ENCODE data around the gene SCARF1.
A peak's percentile ranks its signal among the peaks of the same experiment; 100 is the strongest.

SCARF1 gene

GRCh38 chr17:1684378-1685189 lies 39.1 kb upstream of the SCARF1 start, which contains the start of gene PRPF8:
Gene PRPF8, minus strand, starts transcription at chr17:1684867. Its CDS starts 296 bp downstream, at chr17:1684571.
- H3K4me1 ChIP-seq (ENCODE audit: control insufficient read depth, insufficient read depth, low read length): peaks cover 10% of the 10 kb centered on the region; the same call in 1 of the 2 replicates
- CTCF ChIA-PET: interaction anchor here (0.7 to 8.5 kb wide), 5 partner anchors 12 to 141 kb away, joined by 3 to 66 read pairs (median 6); no protein-coding TSS in a partner anchor
- H3K9me3 ChIP-seq (ENCODE audit: control insufficient read depth, insufficient read depth, low read depth, low read length): no peaks in the 10 kb centered on the region
- H3K36me3 ChIP-seq (ENCODE audit: control insufficient read depth in 2 of 2, insufficient read depth in 1 of 2, low read length in 2 of 2): peaks cover 41% of the 10 kb centered on the region in 2 experiments
- H3K27ac ChIP-seq (ENCODE audit: extremely low read depth, low read depth, low read length): peak within 1 kb of the TSS; percentile 94
- POLR2A ChIA-PET: interaction anchor here (0.7 to 3.4 kb wide), 17 partner anchors 9 to 354 kb away, joined by 3 to 45 read pairs (median 4); partner anchors contain the start of genes RILP and SLC43A2
- H3K4me3 ChIP-seq (ENCODE audit: low read depth, low read length): peak within 1 kb of the TSS; percentile 99
- TF ChIP-seq ZNF214 (tag by site-specific recombination; IDR thresholded peaks at IDR 0.05; ENCODE audit: borderline replicate concordance) (no peak), HOXC10 (CRISPR knock-in tag; IDR thresholded peaks at IDR 0.05) (no peak), ZNF266 (tag by site-specific recombination; IDR thresholded peaks at IDR 0.05; ENCODE audit: low read depth) (no peak), ZFHX2 (tag by site-specific recombination; conservative IDR thresholded peaks at IDR 0.05) (0 out of 2 replicates have a peak, but pooled peaks have one; percentile 16), HOXD13 (CRISPR knock-in tag; IDR thresholded peaks at IDR 0.05; ENCODE audit: borderline replicate concordance) (no peak), ZBTB17 (tag by site-specific recombination; IDR thresholded peaks at IDR 0.05) (peak; percentile 67), ZNF133 (tag by site-specific recombination; IDR thresholded peaks at IDR 0.05) (no peak), ZNF623 (tag by site-specific recombination; IDR thresholded peaks at IDR 0.05) (no peak), ZNF169 (tag by site-specific recombination; IDR thresholded peaks at IDR 0.05) (no peak), ZNF677 (tag by site-specific recombination; IDR thresholded peaks at IDR 0.05) (no peak), ZFP37 (tag by site-specific recombination; IDR thresholded peaks at IDR 0.05) (peak; percentile 80), ZBTB11 (tag by site-specific recombination; conservative IDR thresholded peaks at IDR 0.05; ENCODE audit: low read depth) (peak; percentile 81), ZNF146 (tag by site-specific recombination; IDR thresholded peaks at IDR 0.05) (0 out of 2 replicates have a peak, but pooled peaks have one; percentile 34), ZNF510 (tag by site-specific recombination; IDR thresholded peaks at IDR 0.05; ENCODE audit: insufficient replicate concordance) (no peak), ZNF426 (tag by site-specific recombination; IDR thresholded peaks at IDR 0.05) (no peak), KLF9 (tag by site-specific recombination; IDR thresholded peaks at IDR 0.05; ENCODE audit: low read depth) (peak; percentile 98), ZEB2 (tag by site-specific recombination; IDR thresholded peaks at IDR 0.05) (0 out of 2 replicates have a peak, but pooled peaks have one; percentile 28), ZNF184 (tag by site-specific recombination; IDR thresholded peaks at IDR 0.05) (no peak), TRIM28 (IDR thresholded peaks at IDR 0.05; ENCODE audit: borderline replicate concordance, low read length) (peak; percentile 64; the same call in 1 of the 2 replicates), ZBTB49 (tag by site-specific recombination; IDR thresholded peaks at IDR 0.05; ENCODE audit: low read depth) (no peak), KLF10 (tag by site-specific recombination; IDR thresholded peaks at IDR 0.05) (peak; percentile 75), ZNF19 (tag by site-specific recombination; IDR thresholded peaks at IDR 0.05; ENCODE audit: low read depth) (no peak), KLF7 (tag by site-specific recombination; IDR thresholded peaks at IDR 0.05; ENCODE audit: borderline replicate concordance) (peak; percentile 49; the same call in 1 of the 2 replicates), ZNF670 (tag by site-specific recombination; IDR thresholded peaks at IDR 0.05; ENCODE audit: low read depth) (no peak), YY1 (tag by site-specific recombination; IDR thresholded peaks at IDR 0.05) (peak; percentile 97), ZNF621 (tag by site-specific recombination; IDR thresholded peaks at IDR 0.05) (no peak), ZNF302 (tag by site-specific recombination; IDR thresholded peaks at IDR 0.05; ENCODE audit: low read depth) (no peak), ZNF530 (tag by site-specific recombination; IDR thresholded peaks at IDR 0.05; ENCODE audit: low read depth) (no peak), ZNF239 (tag by site-specific recombination; IDR thresholded peaks at IDR 0.05) (no peak), ZBTB20 (tag by site-specific recombination; IDR thresholded peaks at IDR 0.05) (peak; percentile 99), ZFP69B (tag by site-specific recombination; IDR thresholded peaks at IDR 0.05) (peak; percentile 86), HOXA7 (CRISPR knock-in tag; IDR thresholded peaks at IDR 0.05; ENCODE audit: borderline replicate concordance) (no peak), ZNF335 (tag by site-specific recombination; conservative IDR thresholded peaks at IDR 0.05) (peak; percentile 62; the same call in 1 of the 2 replicates), RBAK (tag by site-specific recombination; IDR thresholded peaks at IDR 0.05) (no peak), ZNF114 (tag by site-specific recombination; IDR thresholded peaks at IDR 0.05) (no peak)
